ENCODE measurements around the gene SLC35B2. TPM values are rescaled to one million over a fixed set of nuclear protein-coding genes. Genes with fewer than 3 reads are reported as not detected.

SLC35B2 gene
- total RNA-seq, 1 experiment from 2014 or later: 143 TPM

GRCh38 chr6:44216677-44217331, 40.5 kb downstream of the SLC35B2 start, which contains the start of gene MYMX:
Gene MYMX, plus strand, starts transcription at chr6:44216926. Its CDS starts 546 bp downstream, at chr6:44217472.
- Mint-ChIP-seq H3K27me3 (ENCODE audit: unreplicated experiment) (no peaks in the 10 kb centered on the region), H3K27ac (ENCODE audit: unreplicated experiment) (no peak within 1 kb of the TSS)
- CTCF ChIA-PET: interaction anchor here (0.6 kb wide), 1 partner anchor 563 kb away, joined by 5 read pairs; no protein-coding TSS in a partner anchor

GRCh38 chr6:44214307-44214706, 43.0 kb downstream of the SLC35B2 start:
- TF ChIP-seq CTCF (IDR thresholded peaks at IDR 0.05; ENCODE audit: unreplicated experiment): no peak
- CTCF ChIA-PET: no interaction called here
- BruUV-seq (replicated peaks): no TSS peak
- no peaks in the 10 kb centered on the region for H3K9me3 Mint-ChIP-seq (ENCODE audit: low read depth, unreplicated experiment)
- no peak for DNase-seq
- H3K27ac Mint-ChIP-seq (ENCODE audit: unreplicated experiment): no peak overlapping the region
- intact Hi-C loops (cut with micrococcal nuclease; ENCODE audit: unreplicated experiment): no loop called here
- no peaks in the 10 kb centered on the region for H3K27me3 Mint-ChIP-seq (ENCODE audit: unreplicated experiment)
- peaks cover 25% of the 10 kb centered on the region for H3K4me1 Mint-ChIP-seq (ENCODE audit: low read depth, unreplicated experiment)
- no peak overlapping the region for H3K4me3 Mint-ChIP-seq (ENCODE audit: low read depth, unreplicated experiment)
- H3K36me3 Mint-ChIP-seq (ENCODE audit: insufficient read depth, unreplicated experiment): peaks cover 9% of the 10 kb centered on the region

More at GRCh38 chr6:44216677-44217331, 40.5 kb downstream of the SLC35B2 start, which contains the start of gene MYMX:
- Mint-ChIP-seq H3K4me3 (ENCODE audit: low read depth, unreplicated experiment) (no peak within 1 kb of the TSS), H3K36me3 (ENCODE audit: insufficient read depth, unreplicated experiment) (peaks cover 21% of the 10 kb centered on the region), H3K4me1 (ENCODE audit: low read depth, unreplicated experiment) (peaks cover 36% of the 10 kb centered on the region), H3K9me3 (ENCODE audit: low read depth, unreplicated experiment) (no peaks in the 10 kb centered on the region)
- intact Hi-C loops (cut with micrococcal nuclease; ENCODE audit: unreplicated experiment): loop anchor here (5.0 kb wide), 1 partner anchor 45 kb away; no protein-coding TSS in a partner anchor
- DNase-seq: no peak
- no peak for TF ChIP-seq CTCF (IDR thresholded peaks at IDR 0.05; ENCODE audit: unreplicated experiment)
- BruUV-seq (replicated peaks): no TSS peak

- no peak for DNase-seq
- BruUV-seq (replicated peaks): no TSS peak
- intact Hi-C loops (cut with micrococcal nuclease; ENCODE audit: unreplicated experiment): no loop called here
- H3K27ac Mint-ChIP-seq (ENCODE audit: unreplicated experiment): no peak overlapping the region
- no peaks in the 10 kb centered on the region for H3K4me1 Mint-ChIP-seq (ENCODE audit: low read depth, unreplicated experiment)
- CTCF ChIA-PET: interaction anchor here (1.1 kb wide), 1 partner anchor 57 kb away, joined by 4 read pairs; no protein-coding TSS in a partner anchor
- H3K36me3 Mint-ChIP-seq (ENCODE audit: insufficient read depth, unreplicated experiment): no peaks in the 10 kb centered on the region
- no peaks in the 10 kb centered on the region for H3K9me3 Mint-ChIP-seq (ENCODE audit: low read depth, unreplicated experiment)
- TF ChIP-seq CTCF (IDR thresholded peaks at IDR 0.05; ENCODE audit: unreplicated experiment): no peak
- no peak overlapping the region for H3K4me3 Mint-ChIP-seq (ENCODE audit: low read depth, unreplicated experiment)
- no peaks in the 10 kb centered on the region for H3K27me3 Mint-ChIP-seq (ENCODE audit: unreplicated experiment)
These were observed 46.0 kb downstream of the SLC35B2 start for GRCh38 chr6:44211284-44211683.

GRCh38 chr6:44207966-44208365, 49.4 kb downstream of the SLC35B2 start:
- no peaks in the 10 kb centered on the region for H3K27me3 Mint-ChIP-seq (ENCODE audit: unreplicated experiment)
- H3K9me3 Mint-ChIP-seq (ENCODE audit: low read depth, unreplicated experiment): no peaks in the 10 kb centered on the region
- no TSS peak for BruUV-seq (replicated peaks)
- intact Hi-C loops (cut with micrococcal nuclease; ENCODE audit: unreplicated experiment): no loop called here
- peaks cover 21% of the 10 kb centered on the region for H3K4me1 Mint-ChIP-seq (ENCODE audit: low read depth, unreplicated experiment)
- H3K4me3 Mint-ChIP-seq (ENCODE audit: low read depth, unreplicated experiment): no peak overlapping the region
- DNase-seq: no peak
- H3K27ac Mint-ChIP-seq (ENCODE audit: unreplicated experiment): no peak overlapping the region
- no peaks in the 10 kb centered on the region for H3K36me3 Mint-ChIP-seq (ENCODE audit: insufficient read depth, unreplicated experiment)
- no peak for TF ChIP-seq CTCF (IDR thresholded peaks at IDR 0.05; ENCODE audit: unreplicated experiment)
- CTCF ChIA-PET: interaction anchor here (0.6 to 1.2 kb wide), 3 partner anchors 18 to 894 kb away, joined by 3 to 5 read pairs (median 4); no protein-coding TSS in a partner anchor

Other genes with a start within 250 kb of the SLC35B2 start
- 98.9 and 103 TPM in 2 replicates for gene MRPL14, start 130.1 kb downstream of the SLC35B2 start, total RNA-seq (2022)
- gene TMEM63B, start 130.0 kb downstream of the SLC35B2 start, total RNA-seq (2022): 84.2 and 86.8 TPM in 2 replicates
- gene CAPN11, start 98.7 kb downstream of the SLC35B2 start, total RNA-seq (2022): not detected in 2 replicates
- gene MYMX, start 40.6 kb downstream of the SLC35B2 start, total RNA-seq (2022): not detected in 2 replicates
- 90.1 and 92.8 TPM in 2 replicates for gene SLC29A1, start 33.9 kb downstream of the SLC35B2 start, total RNA-seq (2022)
- gene HSP90AB1, start 10.4 kb downstream of the SLC35B2 start, total RNA-seq (2022): 2,072 and 2,073 TPM in 2 replicates
- gene NFKBIE, start 8.0 kb upstream of the SLC35B2 start, total RNA-seq (2022): 32.7 and 37.8 TPM in 2 replicates
- gene TMEM151B, start 12.9 kb upstream of the SLC35B2 start, total RNA-seq (2022): 0.12 TPM in 1 of 2 replicates, not detected in the other
- 37.5 and 41.8 TPM in 2 replicates for gene AARS2, start 55.8 kb upstream of the SLC35B2 start, total RNA-seq (2022)
- not detected in 2 replicates for gene SPATS1, start 85.1 kb upstream of the SLC35B2 start, total RNA-seq (2022)
- gene CDC5L, start 130.2 kb upstream of the SLC35B2 start, total RNA-seq (2022): 39.2 and 43.4 TPM in 2 replicates